ENCODE results near the gene ARL4A.
"Not testable (repeated sequence)": the region's sequence is repeated elsewhere in the genome, so short reads cannot be mapped to it uniquely, and the experiment has no call there.

The ARL4A gene

GRCh38 chr7:12653518-12653917 is 33.9 kb upstream of the ARL4A start:
- H3K27ac ChIP-seq (ENCODE audit: low read length) = no peak overlapping the region
- H3K4me2 ChIP-seq (ENCODE audit: low read length) = no peak overlapping the region
- no peaks in the 10 kb centered on the region for H3K4me1 ChIP-seq (ENCODE audit: low read length)

GRCh38 chr7:12655161-12655560 is 32.3 kb upstream of the ARL4A start:
- Histone ChIP-seq H3K9ac (ENCODE audit: low read length) (no peak overlapping the region), H3K4me3 (ENCODE audit: low read length) (no peak overlapping the region), H3K9me3 (ENCODE audit: insufficient read depth, low read length) (no peaks in the 10 kb centered on the region), H2AFZ (ENCODE audit: low read depth, low read length) (no peak overlapping the region), H3K79me2 (ENCODE audit: low read length) (no peaks in the 10 kb centered on the region), H3K36me3 (replicated peaks; ENCODE audit: low read depth, low read length) (no peaks in the 10 kb centered on the region), H3K27me3 (ENCODE audit: low read depth, low read length) (no peaks in the 10 kb centered on the region), H3K27ac (ENCODE audit: low read length) (no peak overlapping the region), H4K20me1 (ENCODE audit: insufficient read depth, low read length) (no peaks in the 10 kb centered on the region), H3K4me1 (ENCODE audit: low read length) (no peaks in the 10 kb centered on the region), H3K4me2 (ENCODE audit: low read length) (no peak overlapping the region)
- TF ChIP-seq CTCF (IDR thresholded peaks at IDR 0.05; ENCODE audit: low read depth, low read length) (no peak), EZH2phosphoT487 (IDR thresholded peaks at IDR 0.05; ENCODE audit: low read depth) (no peak)

More at GRCh38 chr7:12653518-12653917, 33.9 kb upstream of the ARL4A start:
- no peak for TF ChIP-seq EZH2phosphoT487 (IDR thresholded peaks at IDR 0.05; ENCODE audit: low read depth)
- TF ChIP-seq CTCF (IDR thresholded peaks at IDR 0.05; ENCODE audit: low read depth, low read length) = no peak
- no peaks in the 10 kb centered on the region for H3K9me3 ChIP-seq (ENCODE audit: insufficient read depth, low read length)
- no peaks in the 10 kb centered on the region for H3K27me3 ChIP-seq (ENCODE audit: low read depth, low read length)
- no peaks in the 10 kb centered on the region for H4K20me1 ChIP-seq (ENCODE audit: insufficient read depth, low read length)
- no peaks in the 10 kb centered on the region for H3K36me3 ChIP-seq (replicated peaks; ENCODE audit: low read depth, low read length)
- no peak overlapping the region for H2AFZ ChIP-seq (ENCODE audit: low read depth, low read length)
- H3K79me2 ChIP-seq (ENCODE audit: low read length) = no peaks in the 10 kb centered on the region
- H3K4me3 ChIP-seq (ENCODE audit: low read length) = no peak overlapping the region
- no peak overlapping the region for H3K9ac ChIP-seq (ENCODE audit: low read length)

GRCh38 chr7:12660423-12660822 is 27.0 kb upstream of the ARL4A start:
- not testable (repeated sequence) for H3K27ac ChIP-seq (ENCODE audit: low read length); H3K4me3 ChIP-seq (ENCODE audit: low read length); H3K4me1 ChIP-seq (ENCODE audit: low read length); H2AFZ ChIP-seq (ENCODE audit: low read depth, low read length); H3K79me2 ChIP-seq (ENCODE audit: low read length); H3K9ac ChIP-seq (ENCODE audit: low read length); H4K20me1 ChIP-seq (ENCODE audit: insufficient read depth, low read length); H3K27me3 ChIP-seq (ENCODE audit: low read depth, low read length); H3K9me3 ChIP-seq (ENCODE audit: insufficient read depth, low read length); H3K36me3 ChIP-seq (replicated peaks; ENCODE audit: low read depth, low read length); H3K4me2 ChIP-seq (ENCODE audit: low read length)

- H4K20me1 ChIP-seq (ENCODE audit: insufficient read depth, low read length); H3K9ac ChIP-seq (ENCODE audit: low read length); H3K27ac ChIP-seq (ENCODE audit: low read length); H3K4me2 ChIP-seq (ENCODE audit: low read length); H3K27me3 ChIP-seq (ENCODE audit: low read depth, low read length); H3K4me3 ChIP-seq (ENCODE audit: low read length); H3K4me1 ChIP-seq (ENCODE audit: low read length); H3K36me3 ChIP-seq (replicated peaks; ENCODE audit: low read depth, low read length); H2AFZ ChIP-seq (ENCODE audit: low read depth, low read length); H3K79me2 ChIP-seq (ENCODE audit: low read length); H3K9me3 ChIP-seq (ENCODE audit: insufficient read depth, low read length): not testable (repeated sequence)
Measured at GRCh38 chr7:12660986-12661385, 26.4 kb upstream of the ARL4A start.

GRCh38 chr7:12661581-12661980 is 25.9 kb upstream of the ARL4A start:
- Histone ChIP-seq H3K4me3 (ENCODE audit: low read length) (no peak overlapping the region), H3K9me3 (ENCODE audit: insufficient read depth, low read length) (no peaks in the 10 kb centered on the region), H3K79me2 (ENCODE audit: low read length) (no peaks in the 10 kb centered on the region), H3K4me1 (ENCODE audit: low read length) (no peaks in the 10 kb centered on the region), H3K4me2 (ENCODE audit: low read length) (no peak overlapping the region), H2AFZ (ENCODE audit: low read depth, low read length) (no peak overlapping the region), H3K27me3 (ENCODE audit: low read depth, low read length) (no peaks in the 10 kb centered on the region), H3K36me3 (replicated peaks; ENCODE audit: low read depth, low read length) (no peaks in the 10 kb centered on the region), H3K9ac (ENCODE audit: low read length) (no peak overlapping the region), H4K20me1 (ENCODE audit: insufficient read depth, low read length) (no peaks in the 10 kb centered on the region), H3K27ac (ENCODE audit: low read length) (no peak overlapping the region)
- TF ChIP-seq CTCF (IDR thresholded peaks at IDR 0.05; ENCODE audit: low read depth, low read length) (no peak), EZH2phosphoT487 (IDR thresholded peaks at IDR 0.05; ENCODE audit: low read depth) (no peak)

All from OCI-LY3 (cell line).